ENCODE results near the gene GDPD4.

Gene GDPD4

GRCh38 chr11:77208535-77208934 is 93.0 kb downstream of the GDPD4 start:
- Histone ChIP-seq H3K4me1 (ENCODE audit: control insufficient read depth, insufficient read depth, low read length) (no peaks in the 10 kb centered on the region), H3K4me3 (ENCODE audit: low read depth, low read length) (no peak overlapping the region), H3K36me3 (ENCODE audit: control insufficient read depth in 2 of 2, insufficient read depth in 1 of 2, low read length in 2 of 2) (no peaks in the 10 kb centered on the region), H3K27ac (ENCODE audit: extremely low read depth, low read depth, low read length) (no peak overlapping the region), H3K9me3 (ENCODE audit: control insufficient read depth, insufficient read depth, low read depth, low read length) (no peaks in the 10 kb centered on the region)
- ChIA-PET CTCF (interaction anchor here (0.9 kb wide), 1 partner anchor 410 kb away, joined by 4 read pairs; no protein-coding TSS in a partner anchor), POLR2A (no interaction called here)
- TF ChIP-seq HIC1 (tag by site-specific recombination; IDR thresholded peaks at IDR 0.05) (no peak), EGR2 (tag by site-specific recombination; IDR thresholded peaks at IDR 0.05; ENCODE audit: low read depth) (no peak), ZNF677 (tag by site-specific recombination; IDR thresholded peaks at IDR 0.05) (no peak), ZNF292 (tag by site-specific recombination; IDR thresholded peaks at IDR 0.05; ENCODE audit: borderline replicate concordance, low read depth) (no peak), BCL11B (tag by site-specific recombination; IDR thresholded peaks at IDR 0.05; ENCODE audit: low read depth) (no peak), PRDM6 (tag by site-specific recombination; IDR thresholded peaks at IDR 0.05) (no peak), PRDM2 (tag by site-specific recombination; IDR thresholded peaks at IDR 0.05; ENCODE audit: borderline replicate concordance) (no peak), ZNF132 (tag by site-specific recombination; IDR thresholded peaks at IDR 0.05; ENCODE audit: borderline replicate concordance) (no peak), TRIM28 (IDR thresholded peaks at IDR 0.05; ENCODE audit: borderline replicate concordance, low read length) (no peak), ZNF513 (tag by site-specific recombination; IDR thresholded peaks at IDR 0.05) (no peak), ZNF350 (tag by site-specific recombination; IDR thresholded peaks at IDR 0.05) (no peak), ZNF121 (tag by site-specific recombination; IDR thresholded peaks at IDR 0.05) (no peak), ZNF488 (tag by site-specific recombination; IDR thresholded peaks at IDR 0.05) (no peak), WT1 (tag by site-specific recombination; IDR thresholded peaks at IDR 0.05) (no peak)

All from HEK293 (cell line).